ENCODE measurements around the gene ABHD12. TPM values are rescaled to one million over a fixed set of nuclear protein-coding genes. Genes with fewer than 3 reads are reported as not detected.

ABHD12 gene
- total RNA-seq, 1 experiment from 2014 or later = 40.6 TPM

- no TSS peak for BruUV-seq (replicated peaks)
- CTCF ChIA-PET = interaction anchor here (0.5 to 1.9 kb wide), 8 partner anchors 8 to 1462 kb away, joined by 3 to 6 read pairs (median 4); partner anchors contain the start of gene GINS1
- TF ChIP-seq EZH2 (IDR thresholded peaks at IDR 0.05; ENCODE audit: borderline replicate concordance, low read depth, low read length, poor library complexity, severe bottlenecking) (no peak), CTCF (conservative IDR thresholded peaks at IDR 0.05; ENCODE audit: low read depth, low read length) (peak; percentile 67)
- Histone ChIP-seq H3K27me3 (replicated peaks; ENCODE audit: insufficient read depth, low read depth, low read length, poor library complexity) (no peaks in the 10 kb centered on the region), H3K9me3 (ENCODE audit: low read depth, low read length, poor library complexity, severe bottlenecking) (peaks cover 5% of the 10 kb centered on the region), H3K4me1 (ENCODE audit: insufficient read depth, low read length, poor library complexity, severe bottlenecking) (no peaks in the 10 kb centered on the region), H3K27ac (ENCODE audit: low read depth, low read length, poor library complexity, severe bottlenecking) (no peak overlapping the region), H3K36me3 (ENCODE audit: insufficient read depth, low read length, poor library complexity, severe bottlenecking) (no peaks in the 10 kb centered on the region), H3K4me3 (ENCODE audit: low read depth, low read length, poor library complexity, severe bottlenecking) (no peak overlapping the region)
- intact Hi-C loops (cut with micrococcal nuclease; ENCODE audit: unreplicated experiment) = loop anchor here (2.0 to 10.0 kb wide), 5 partner anchors 62 to 404 kb away; partner anchors contain the start of genes ENTPD6 and VSX1
- DNase-seq (ENCODE audit: low spot score) = peak; percentile 81
- POLR2A ChIA-PET (ENCODE audit: low non-redundant PET) = no interaction called here
Measured at GRCh38 chr20:25399037-25399430, 8.4 kb upstream of the ABHD12 start.

GRCh38 chr20:25398376-25399036 lies 7.9 kb upstream of the ABHD12 start:
- no TSS peak for BruUV-seq (replicated peaks)
- DNase-seq (ENCODE audit: low spot score) = no peak
- no peaks in the 10 kb centered on the region for H3K4me1 ChIP-seq (ENCODE audit: insufficient read depth, low read length, poor library complexity, severe bottlenecking)
- TF ChIP-seq EZH2 (IDR thresholded peaks at IDR 0.05; ENCODE audit: borderline replicate concordance, low read depth, low read length, poor library complexity, severe bottlenecking) = no peak
- no peak for TF ChIP-seq CTCF (conservative IDR thresholded peaks at IDR 0.05; ENCODE audit: low read depth, low read length)
- ChIA-PET CTCF (interaction anchor here (0.5 to 1.9 kb wide), 7 partner anchors 9 to 405 kb away, joined by 3 to 6 read pairs (median 4); partner anchors contain the start of gene GINS1), POLR2A (ENCODE audit: low non-redundant PET) (no interaction called here)
- H3K27ac ChIP-seq (ENCODE audit: low read depth, low read length, poor library complexity, severe bottlenecking) = no peak overlapping the region
- intact Hi-C loops (cut with micrococcal nuclease; ENCODE audit: unreplicated experiment) = loop anchor here (2.0 to 10.0 kb wide), 5 partner anchors 62 to 404 kb away; partner anchors contain the start of genes ENTPD6 and VSX1
- H3K4me3 ChIP-seq (ENCODE audit: low read depth, low read length, poor library complexity, severe bottlenecking) = no peak overlapping the region
- H3K27me3 ChIP-seq (replicated peaks; ENCODE audit: insufficient read depth, low read depth, low read length, poor library complexity) = no peaks in the 10 kb centered on the region
- no peaks in the 10 kb centered on the region for H3K36me3 ChIP-seq (ENCODE audit: insufficient read depth, low read length, poor library complexity, severe bottlenecking)
- H3K9me3 ChIP-seq (ENCODE audit: low read depth, low read length, poor library complexity, severe bottlenecking) = peaks cover 5% of the 10 kb centered on the region

GRCh38 chr20:25397821-25398220 lies 7.2 kb upstream of the ABHD12 start:
- Histone ChIP-seq H3K36me3 (ENCODE audit: insufficient read depth, low read length, poor library complexity, severe bottlenecking) (no peaks in the 10 kb centered on the region), H3K4me3 (ENCODE audit: low read depth, low read length, poor library complexity, severe bottlenecking) (no peak overlapping the region), H3K27ac (ENCODE audit: low read depth, low read length, poor library complexity, severe bottlenecking) (no peak overlapping the region), H3K9me3 (ENCODE audit: low read depth, low read length, poor library complexity, severe bottlenecking) (peaks cover 5% of the 10 kb centered on the region), H3K4me1 (ENCODE audit: insufficient read depth, low read length, poor library complexity, severe bottlenecking) (no peaks in the 10 kb centered on the region), H3K27me3 (replicated peaks; ENCODE audit: insufficient read depth, low read depth, low read length, poor library complexity) (no peaks in the 10 kb centered on the region)
- ChIA-PET CTCF (no interaction called here), POLR2A (ENCODE audit: low non-redundant PET) (no interaction called here)
- no peak for TF ChIP-seq EZH2 (IDR thresholded peaks at IDR 0.05; ENCODE audit: borderline replicate concordance, low read depth, low read length, poor library complexity, severe bottlenecking)
- no peak for TF ChIP-seq CTCF (conservative IDR thresholded peaks at IDR 0.05; ENCODE audit: low read depth, low read length)
- DNase-seq (ENCODE audit: low spot score) = no peak
- no TSS peak for BruUV-seq (replicated peaks)
- intact Hi-C loops (cut with micrococcal nuclease; ENCODE audit: unreplicated experiment) = loop anchor here (2.0 to 10.0 kb wide), 5 partner anchors 61 to 403 kb away; partner anchors contain the start of genes ENTPD6 and VSX1

Measured in A673 (cell line).